Psoas muscle (tissue), 8 donors: Measurements from ENCODE around the gene SPTBN5. TPM values are rescaled to one million over a fixed set of nuclear protein-coding genes. Genes with fewer than 3 reads are reported as not detected.

Experiments used
- ATAC-seq, 4 donors: fragments of 200-7000 bp; cut with Tn5 transposase; one replicate each; pipeline ENCODE4 v1.9.1; 2020; ENCODE audit warnings: moderate library complexity in 3 of 4, mild to moderate bottlenecking in 2 of 4
- DNase-seq, 2 donors: peaks; one replicate each; pipeline ENCODE4 v3.0.0-alpha.2; 2020
- H3K27ac ChIP-seq: fragments of 200-600 bp; one replicate; pipeline ENCODE4 v1.8.0; 2022
- H3K27me3 ChIP-seq, 3 donors: fragments of 200-600 bp in 1 of 3; one replicate each; pipeline versions ENCODE4 v1.6.1 to v1.8.0; 2013 to 2022; ENCODE audit warnings: low read length in 2 of 3, mild to moderate bottlenecking in 2 of 3, moderate library complexity in 1 of 3; ENCODE audit not compliant: insufficient read depth in 3 of 3
- H3K36me3 ChIP-seq, 2 donors: fragments of 200-600 bp in 1 of 2; one replicate each; pipeline versions ENCODE4 v1.6.1 to v1.8.0; 2013 to 2022; ENCODE audit warnings: low read depth in 1 of 2, mild to moderate bottlenecking in 1 of 2, moderate library complexity in 1 of 2; ENCODE audit not compliant: insufficient read depth in 1 of 2
- H3K4me1 ChIP-seq: fragments of 200-600 bp; one replicate; pipeline ENCODE4 v1.8.0; 2022
- H3K4me3 ChIP-seq: fragments of 200-600 bp; one replicate; pipeline ENCODE4 v1.8.0; 2022; ENCODE audit warnings: mild to moderate bottlenecking
- H3K9me3 ChIP-seq: fragments of 200-600 bp; one replicate; pipeline ENCODE4 v1.8.0; 2022
- CTCF ChIP-seq: fragments of 200-600 bp; IDR thresholded peaks from one replicate; pipeline ENCODE4 v1.8.0; 2022; ENCODE audit warnings: antibody characterized with exemption
- WGBS, 3 donors: extraction: QIAGEN DNeasy Blood & Tissue Kit; methylation state at CpG; one replicate each; pipeline versions ENCODE4 v1.1.6 to v1.1.7; 2013; 5-methylcytosine and 5-hydroxymethylcytosine counted together
- intact Hi-C, 2 donors: fragments of 100-400 bp; cut with DNase I; formaldehyde crosslinking; loops; one replicate each; pipeline versions ENCODE4 v1.11.0 to v1.14.2; 2022
- polyA plus RNA-seq, 3 donors: library from polyadenylated mRNA; stranded (reverse); fragments of 200-250 nt; gene quantifications; one replicate each; pipeline ENCODE4 v1.2.3, GENCODE V29; 2013
- total RNA-seq, 4 donors: library from RNA; stranded (reverse); fragmentation: NEBNext Ultra II Directional in 2 of 4; extraction: Animal tissue kit (Norgen Biotek cat#: 25700) in 2 of 4; gene quantifications; one replicate each; pipeline versions ENCODE4 v1.2.1 to v1.2.4, GENCODE V29; 2021 to 2023
- donor health status: healthy with polysubstance abuse.
- donor health status: DM: no; HTN: no; CAD: no; lungs with moderate emphysema.
- donor health status: Bipolar disorder and iron deficiency.
- donor health status: healthy.
- donor health status: DM: yes; HTN: yes; CAD: no.
- donor health status: DM: no; HTN: no; CAD: no.
- donor health status: DM: no; HTN: no; CAD: no.
- donor health status: DM: yes; HTN: yes; CAD: no.

The SPTBN5 gene
- total and polyA plus RNA-seq, 7 donors, result 0.10 to 0.47 (median 0.22) TPM

DNA sequence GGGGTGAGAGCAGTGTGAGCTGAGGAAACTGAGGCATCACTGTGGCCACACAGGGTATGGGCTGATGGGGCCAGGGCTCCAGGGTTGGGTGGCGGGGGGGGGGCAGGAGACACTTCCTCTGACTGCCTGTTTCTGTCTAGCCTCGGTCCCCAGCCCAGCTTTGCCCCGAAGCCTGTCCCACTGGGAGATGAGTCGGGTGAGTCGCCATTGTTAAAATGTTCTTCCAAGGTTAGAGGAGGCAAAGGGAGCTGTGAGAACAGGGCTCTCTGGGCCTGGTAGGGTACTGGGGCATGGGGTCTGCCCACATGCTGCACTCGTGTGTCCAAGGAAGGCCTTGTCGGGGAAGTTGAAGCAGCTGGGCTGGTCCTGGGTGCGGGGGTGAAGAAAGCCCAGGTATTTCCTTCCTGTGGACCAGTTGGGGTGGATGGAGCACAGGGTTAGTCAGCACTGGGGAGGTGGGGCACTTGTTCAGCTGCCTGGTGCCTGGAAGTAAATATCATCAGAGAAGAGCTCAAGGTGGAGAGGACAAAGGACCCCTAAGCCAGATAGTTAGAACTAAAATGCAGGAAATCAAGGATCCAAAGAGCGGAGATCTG is 74.3 kb downstream of the SPTBN5 start:
- no peak for ATAC-seq
- Histone ChIP-seq H3K4me3 (no peak overlapping the region), H3K36me3 (peaks cover 2 to 98% of the 10 kb centered on the region in 2 donors), H3K27ac (no peak overlapping the region), H3K4me1 (no peaks in the 10 kb centered on the region), H3K27me3 (no peaks in the 10 kb centered on the region), H3K9me3 (no peaks in the 10 kb centered on the region)
- no peak for DNase-seq
- intact Hi-C loops, result loop anchor here in 1 of 2 donors (5.0 kb wide), 1 partner anchor 217 kb away; no protein-coding TSS in a partner anchor
- WGBS, 3 donors, result 92 to 94% (median 92%) methylated on average over 9 of the region's 9 CpGs
- TF ChIP-seq CTCF, result no peak

DNA sequence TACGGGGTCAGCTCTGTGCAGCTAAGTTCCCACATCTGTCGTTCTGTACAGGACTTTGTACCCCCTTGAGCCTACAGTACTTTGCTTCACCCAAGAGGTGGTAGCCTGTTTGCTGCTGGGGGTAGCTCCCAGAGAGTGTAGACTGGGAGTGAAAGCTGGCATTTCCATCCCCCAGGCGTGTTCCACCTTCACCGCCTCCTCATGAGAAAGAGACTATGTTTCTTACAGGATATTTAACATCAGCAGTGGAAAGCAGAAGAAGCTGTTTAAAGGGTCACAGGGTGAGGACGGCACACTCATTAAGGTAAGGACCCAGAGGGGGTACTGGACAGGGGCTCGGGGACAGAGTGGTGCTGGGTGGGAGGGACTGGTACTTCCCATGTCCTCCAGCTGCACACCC is 76.1 kb downstream of the SPTBN5 start:
- 84 to 90% (median 88%) methylated on average over 6 of the region's 6 CpGs for WGBS, 3 donors
- Histone ChIP-seq H3K27ac (no peak overlapping the region), H3K9me3 (no peaks in the 10 kb centered on the region), H3K27me3 (no peaks in the 10 kb centered on the region), H3K36me3 (peaks cover 3 to 93% of the 10 kb centered on the region in 2 donors), H3K4me3 (no peak overlapping the region), H3K4me1 (no peaks in the 10 kb centered on the region)
- intact Hi-C loops, result loop anchor here in 1 of 2 donors (5.0 kb wide), 1 partner anchor 215 kb away; no protein-coding TSS in a partner anchor
- no peak for TF ChIP-seq CTCF
- ATAC-seq (no peak), DNase-seq (no peak)

- no peaks in the 10 kb centered on the region for H3K4me1 ChIP-seq
- H3K27ac ChIP-seq, result no peak overlapping the region
- H3K4me3 ChIP-seq, result no peak overlapping the region
- H3K36me3 ChIP-seq, result peaks cover 3 to 93% of the 10 kb centered on the region in 2 donors
- intact Hi-C loops, result loop anchor here in 1 of 2 donors (5.0 kb wide), 1 partner anchor 215 kb away; no protein-coding TSS in a partner anchor
- H3K9me3 ChIP-seq, result no peaks in the 10 kb centered on the region
- no peak for DNase-seq
- 87 to 89% (median 89%) methylated on average over 14 of the region's 14 CpGs for WGBS, 3 donors
- no peak for ATAC-seq
- no peaks in the 10 kb centered on the region for H3K27me3 ChIP-seq
- TF ChIP-seq CTCF, result no peak
Observed at GRCh38 chr15:41817327-41817726, 76.5 kb downstream of the SPTBN5 start.

DNA sequence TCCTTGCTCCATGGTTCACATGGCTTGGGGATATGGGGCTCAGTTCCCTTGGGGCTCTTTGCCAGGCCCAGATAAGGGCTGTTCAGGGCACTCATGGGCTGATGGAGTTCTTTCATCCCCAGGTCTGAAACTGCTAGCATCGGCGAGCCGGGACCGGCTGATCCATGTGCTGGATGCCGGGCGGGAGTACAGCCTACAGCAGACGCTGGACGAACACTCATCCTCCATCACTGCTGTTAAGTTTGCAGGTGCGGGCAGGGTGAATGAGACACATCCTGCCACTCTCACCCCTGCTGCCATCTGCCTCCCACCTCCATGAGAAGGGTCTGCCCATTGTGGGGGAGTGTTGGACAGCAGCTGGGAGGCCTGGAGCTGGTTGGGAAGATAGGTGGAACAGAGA is 77.1 kb downstream of the SPTBN5 start:
- 94 to 96% (median 95%) methylated on average over 9 of the region's 9 CpGs for whole genome bisulfite sequencing, 3 donors
- peaks cover 3 to 90% of the 10 kb centered on the region in 2 donors for H3K36me3 ChIP-seq
- no peaks in the 10 kb centered on the region for H3K27me3 ChIP-seq
- no peak for TF ChIP-seq CTCF
- DNase-seq (peak in 1 of 2 donors; percentile 51), ATAC-seq (no peak)
- H3K27ac ChIP-seq, result no peak overlapping the region
- H3K4me3 ChIP-seq, result no peak overlapping the region
- no peaks in the 10 kb centered on the region for H3K9me3 ChIP-seq
- intact Hi-C loops, result loop anchor here in 1 of 2 donors (5.0 kb wide), 1 partner anchor 214 kb away; no protein-coding TSS in a partner anchor
- H3K4me1 ChIP-seq, result no peaks in the 10 kb centered on the region
